Right hindlimb (tissue), 1 donor: ENCODE results near the gene HOXD13.
A peak's percentile ranks its signal among the peaks of the same experiment; 100 is the strongest.

Experiments
- DNase-seq: peaks from one replicate; pipeline ENCODE4 v3.0.0-alpha.2; 2018

The HOXD13 gene

GRCh38 chr2:176092270-176093144 is at the start of gene HOXD13:
Gene HOXD13 (plus strand): TSS chr2:176092721. CDS start chr2:176092891, 170 bp downstream.
- no peak for DNase-seq

- peak; percentile 26 for DNase-seq
These were observed 36.1 kb upstream of the HOXD13 start for GRCh38 chr2:176056406-176056805.

GRCh38 chr2:176063958-176064357 is 28.6 kb upstream of the HOXD13 start:
- DNase-seq: no peak

GRCh38 chr2:176066645-176067588 is 25.6 kb upstream of the HOXD13 start:
- peak; percentile 30 for DNase-seq

- DNase-seq: peak; percentile 35
These were observed 24.7 kb upstream of the HOXD13 start for GRCh38 chr2:176067589-176068418.

GRCh38 chr2:176068419-176068832 is 24.1 kb upstream of the HOXD13 start:
- peak; percentile 17 for DNase-seq

- DNase-seq: no peak
These were observed 20.9 kb upstream of the HOXD13 start for GRCh38 chr2:176071330-176072291.

GRCh38 chr2:176072292-176072669 is 20.2 kb upstream of the HOXD13 start:
- DNase-seq: no peak

- DNase-seq: no peak
These were observed 19.3 kb upstream of the HOXD13 start for GRCh38 chr2:176072951-176073904.

- DNase-seq: no peak
These were observed 17.5 kb upstream of the HOXD13 start for GRCh38 chr2:176074919-176075425.

- peak; percentile 36 for DNase-seq
These were observed 17.0 kb upstream of the HOXD13 start for GRCh38 chr2:176075481-176075880.

GRCh38 chr2:176076063-176076462 is 16.5 kb upstream of the HOXD13 start:
- DNase-seq: no peak

- no peak for DNase-seq
These were observed 15.7 kb upstream of the HOXD13 start for GRCh38 chr2:176076796-176077195.

- peak; percentile 17 for DNase-seq
These were observed 13.8 kb upstream of the HOXD13 start for GRCh38 chr2:176078541-176079284.

GRCh38 chr2:176079285-176079830 is 13.2 kb upstream of the HOXD13 start:
- peak; percentile 23 for DNase-seq

- DNase-seq: peak; percentile 67
These were observed 12.5 kb upstream of the HOXD13 start for GRCh38 chr2:176079831-176080539.

- peak; percentile 42 for DNase-seq
These were observed 11.8 kb upstream of the HOXD13 start for GRCh38 chr2:176080540-176081375.
